Liver (tissue), 9 donors: ENCODE data around the gene SPON2. TPM values are rescaled to one million over a fixed set of nuclear protein-coding genes. Genes with fewer than 3 reads are reported as not detected.

Experiments used
- DNase-seq: peaks from one replicate; pipeline ENCODE4 v3.0.0-alpha.2; 2017; ENCODE audit warnings: low spot score
- H3K27ac ChIP-seq, 2 donors: one replicate each; pipeline ENCODE4 v1.7.0; 2013; ENCODE audit warnings: inconsistent platforms in 2 of 2, low read length in 2 of 2, control low read depth in 1 of 2, low read depth in 1 of 2, mild to moderate bottlenecking in 1 of 2
- H3K27me3 ChIP-seq, 4 donors: one replicate each; pipeline versions ENCODE4 v1.6.1 to v1.7.0; 2013; ENCODE audit warnings: low read length in 3 of 4, inconsistent platforms in 1 of 4, mild to moderate bottlenecking in 1 of 4, moderate library complexity in 1 of 4; ENCODE audit not compliant: control insufficient read depth in 4 of 4, insufficient read depth in 4 of 4
- H3K36me3 ChIP-seq, 4 donors: one replicate each; pipeline versions ENCODE4 v1.6.1 to v1.7.0; 2013; ENCODE audit warnings: low read length in 3 of 4, mild to moderate bottlenecking in 3 of 4, low read depth in 1 of 4, moderate library complexity in 1 of 4; ENCODE audit not compliant: control insufficient read depth in 4 of 4, insufficient read depth in 3 of 4
- H3K4me1 ChIP-seq, 4 donors: one replicate each; pipeline versions ENCODE4 v1.6.1 to v1.7.0; 2013; ENCODE audit warnings: low read length in 3 of 4, mild to moderate bottlenecking in 3 of 4, moderate library complexity in 1 of 4; ENCODE audit not compliant: control insufficient read depth in 4 of 4, insufficient read depth in 4 of 4
- H3K4me3 ChIP-seq, 3 donors: one replicate each; pipeline versions ENCODE4 v1.6.1 to v1.7.0; 2013; ENCODE audit warnings: low read length in 3 of 3, control low read depth in 1 of 3, low read depth in 1 of 3, mild to moderate bottlenecking in 1 of 3
- H3K9ac ChIP-seq, 2 donors: one replicate each; pipeline ENCODE4 v1.7.0; 2013; ENCODE audit warnings: low read length in 2 of 2, mild to moderate bottlenecking in 2 of 2, moderate library complexity in 2 of 2, control low read depth in 1 of 2, low read depth in 1 of 2
- H3K9me3 ChIP-seq, 4 donors: one replicate each; pipeline versions ENCODE4 v1.6.1 to v1.7.0; 2013; ENCODE audit warnings: low read length in 3 of 4; ENCODE audit not compliant: control insufficient read depth in 4 of 4
- ATF3 ChIP-seq: IDR thresholded peaks from 2 replicates; pipeline ENCODE4 v1.6.1; 2016; ENCODE audit warnings: antibody characterized with exemption
- CTCF ChIP-seq: fragments of 150-350 bp; IDR thresholded peaks from 2 replicates; pipeline ENCODE4 v1.5.1; 2017; ENCODE audit warnings: improper control_type of control experiment, low read depth, low read length; ENCODE audit not compliant: missing input control
- EGR1 ChIP-seq, 2 donors: IDR thresholded peaks; 2 replicates each; pipeline ENCODE4 v1.6.1; 2016 to 2018; ENCODE audit warnings: antibody characterized with exemption in 2 of 2, low read depth in 2 of 2
- FOXA1 ChIP-seq: IDR thresholded peaks from 2 replicates; pipeline ENCODE4 v1.6.1; 2016; ENCODE audit warnings: antibody characterized with exemption
- FOXA2 ChIP-seq: IDR thresholded peaks from 2 replicates; pipeline ENCODE4 v1.6.1; 2016; ENCODE audit warnings: antibody characterized with exemption
- GABPA ChIP-seq, 2 donors: IDR thresholded peaks in 1 of 2; conservative IDR thresholded peaks in 1 of 2; 2 replicates each; pipeline ENCODE4 v1.6.1; 2016; ENCODE audit warnings: antibody characterized with exemption in 2 of 2, mild to moderate bottlenecking in 1 of 2, moderate library complexity in 1 of 2
- HNF4A ChIP-seq, 2 donors: conservative IDR thresholded peaks; 2 replicates each; pipeline ENCODE4 v1.6.1; 2016; ENCODE audit warnings: antibody characterized with exemption in 2 of 2, mild to moderate bottlenecking in 2 of 2
- HNF4G ChIP-seq: IDR thresholded peaks from 2 replicates; pipeline ENCODE4 v1.6.1; 2016; ENCODE audit warnings: antibody characterized with exemption
- JUND ChIP-seq, 2 donors: IDR thresholded peaks; 2 replicates each; pipeline ENCODE4 v1.6.1; 2016; ENCODE audit warnings: antibody characterized with exemption in 2 of 2
- NR2F2 ChIP-seq: IDR thresholded peaks from 2 replicates; pipeline ENCODE4 v1.6.1; 2016; ENCODE audit warnings: antibody characterized with exemption
- RAD21 ChIP-seq, 2 donors: IDR thresholded peaks; 2 replicates each; pipeline ENCODE4 v1.6.1; 2016; ENCODE audit warnings: antibody characterized with exemption in 2 of 2, mild to moderate bottlenecking in 2 of 2
- REST ChIP-seq: IDR thresholded peaks from 2 replicates; pipeline ENCODE4 v1.6.1; 2016; ENCODE audit warnings: antibody characterized with exemption, mild to moderate bottlenecking
- RXRA ChIP-seq, 2 donors: IDR thresholded peaks; 2 replicates each; pipeline ENCODE4 v1.6.1; 2017 to 2018; ENCODE audit warnings: antibody characterized with exemption in 2 of 2, mild to moderate bottlenecking in 1 of 2
- SP1 ChIP-seq: IDR thresholded peaks from 2 replicates; pipeline ENCODE4 v1.6.1; 2018; ENCODE audit warnings: antibody characterized with exemption, mild to moderate bottlenecking
- TAF1 ChIP-seq: conservative IDR thresholded peaks from 2 replicates; pipeline ENCODE4 v1.6.1; 2016; ENCODE audit warnings: antibody characterized with exemption, mild to moderate bottlenecking
- YY1 ChIP-seq: IDR thresholded peaks from 2 replicates; pipeline ENCODE4 v1.6.1; 2016; ENCODE audit warnings: antibody characterized with exemption, mild to moderate bottlenecking
- ZBTB33 ChIP-seq: IDR thresholded peaks from 2 replicates; pipeline ENCODE4 v1.6.1; 2016; ENCODE audit warnings: antibody characterized with exemption
- WGBS: extraction: QIAGEN DNeasy Blood & Tissue Kit; methylation state at CpG from one replicate; pipeline ENCODE4 v1.1.7; 2013; 5-methylcytosine and 5-hydroxymethylcytosine counted together
- polyA plus RNA-seq, 2 donors: library from polyadenylated mRNA; stranded (reverse) in 1 of 2; unstranded in 1 of 2; fragments of 200-250 nt in 1 of 2; fragments of >200 nt in 1 of 2; fragmentation: Nextera tagmentation in 1 of 2; extraction: Ambion mirVana in 1 of 2; gene quantifications; one replicate each; pipeline versions ENCODE4 v1.2.1 to v1.2.3, GENCODE V29; 2013 to 2015
- total RNA-seq, 2 donors: library from RNA; depleted of rRNA; stranded (reverse); fragments of >200 nt; gene quantifications; one replicate each; pipeline ENCODE4 v1.2.3, GENCODE V29; 2014
- TF ChIP-seq, protein P1 (sequence below): IDR thresholded peaks from 2 replicates; pipeline ENCODE4 v1.6.1; 2016; ENCODE audit warnings: antibody characterized with exemption
- donor health status: healthy.
- donor health status: healthy.
- donor health status: healthy.
- donor health status: healthy.
- donor health status: healthy.

The SPON2 gene
- total and polyA plus RNA-seq, 4 donors: 35.7 to 80.3 (median 72.3) TPM

GRCh38 chr4:1153567-1154090 is 18.8 kb downstream of the SPON2 start:
- H3K9ac ChIP-seq: no peak overlapping the region
- 60% methylated on average over 11 of the region's 11 CpGs for WGBS
- no peak overlapping the region for H3K27ac ChIP-seq
- H3K9me3 ChIP-seq: peaks cover 0 to 6% (median 4%) of the 10 kb centered on the region in 4 donors
- no peak overlapping the region for H3K4me3 ChIP-seq
- peaks cover 0 to 2% (median 0%) of the 10 kb centered on the region in 4 donors for H3K4me1 ChIP-seq
- no peak for DNase-seq
- no peaks in the 10 kb centered on the region for H3K27me3 ChIP-seq
- H3K36me3 ChIP-seq: no peaks in the 10 kb centered on the region
- TF ChIP-seq YY1 (no peak), ATF3 (no peak), FOXA2 (no peak), FOXA1 (no peak), SP1 (no peak), HNF4A (conservative IDR thresholded peaks at IDR 0.05) (no peak), REST (no peak), JUND (IDR thresholded peaks at IDR 0.05) (no peak), RAD21 (IDR thresholded peaks at IDR 0.05) (no peak), HNF4G (no peak), ZBTB33 (no peak), NR2F2 (no peak), GABPA (IDR thresholded peaks at IDR 0.05 in 1 of 2, conservative IDR thresholded peaks at IDR 0.05 in 1 of 2) (no peak), CTCF (no peak), EGR1 (IDR thresholded peaks at IDR 0.05; ENCODE audit: low read depth in 2 of 2) (no peak), RXRA (IDR thresholded peaks at IDR 0.05) (no peak), TAF1 (no peak)
- TF ChIP-seq, protein P1, sequence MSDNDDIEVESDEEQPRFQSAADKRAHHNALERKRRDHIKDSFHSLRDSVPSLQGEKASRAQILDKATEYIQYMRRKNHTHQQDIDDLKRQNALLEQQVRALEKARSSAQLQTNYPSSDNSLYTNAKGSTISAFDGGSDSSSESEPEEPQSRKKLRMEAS: no peak
